ENCODE data around the gene IFI30.

- no peak for TF ChIP-seq ZFX (IDR thresholded peaks at IDR 0.05; ENCODE audit: borderline replicate concordance)
- TF ChIP-seq, protein P1, sequence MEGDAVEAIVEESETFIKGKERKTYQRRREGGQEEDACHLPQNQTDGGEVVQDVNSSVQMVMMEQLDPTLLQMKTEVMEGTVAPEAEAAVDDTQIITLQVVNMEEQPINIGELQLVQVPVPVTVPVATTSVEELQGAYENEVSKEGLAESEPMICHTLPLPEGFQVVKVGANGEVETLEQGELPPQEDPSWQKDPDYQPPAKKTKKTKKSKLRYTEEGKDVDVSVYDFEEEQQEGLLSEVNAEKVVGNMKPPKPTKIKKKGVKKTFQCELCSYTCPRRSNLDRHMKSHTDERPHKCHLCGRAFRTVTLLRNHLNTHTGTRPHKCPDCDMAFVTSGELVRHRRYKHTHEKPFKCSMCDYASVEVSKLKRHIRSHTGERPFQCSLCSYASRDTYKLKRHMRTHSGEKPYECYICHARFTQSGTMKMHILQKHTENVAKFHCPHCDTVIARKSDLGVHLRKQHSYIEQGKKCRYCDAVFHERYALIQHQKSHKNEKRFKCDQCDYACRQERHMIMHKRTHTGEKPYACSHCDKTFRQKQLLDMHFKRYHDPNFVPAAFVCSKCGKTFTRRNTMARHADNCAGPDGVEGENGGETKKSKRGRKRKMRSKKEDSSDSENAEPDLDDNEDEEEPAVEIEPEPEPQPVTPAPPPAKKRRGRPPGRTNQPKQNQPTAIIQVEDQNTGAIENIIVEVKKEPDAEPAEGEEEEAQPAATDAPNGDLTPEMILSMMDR (IDR thresholded peaks at IDR 0.05) = no peak
Observed at GRCh38 chr19:18194181-18194530, 20.5 kb downstream of the IFI30 start.

All from 22Rv1 (cell line).